Activated naive CD8-positive, alpha-beta T cell treated with anti-CD3 and anti-CD28 coated beads for 36 hours (primary cell): ENCODE measurements around the gene SERPINA4. TPM values are rescaled to one million over a fixed set of nuclear protein-coding genes. Genes with fewer than 3 reads are reported as not detected.
"Not testable (repeated sequence)": the region's sequence is repeated elsewhere in the genome, so short reads cannot be mapped to it uniquely, and the experiment has no call there.

ENCODE experiments used
- DNase-seq: peaks from one replicate; pipeline ENCODE4 v3.0.0; 2021
- H3K27ac Mint-ChIP-seq: one replicate; pipeline ENCODE4 v1.8.0; 2022; ENCODE audit warnings: mild to moderate bottlenecking, moderate library complexity, mixed read lengths
- H3K27me3 Mint-ChIP-seq: one replicate; pipeline ENCODE4 v1.8.0; 2022; ENCODE audit warnings: mild to moderate bottlenecking, mixed read lengths
- H3K36me3 Mint-ChIP-seq: one replicate; pipeline ENCODE4 v1.8.0; 2021; ENCODE audit warnings: mild to moderate bottlenecking, mixed read lengths
- H3K4me1 Mint-ChIP-seq: one replicate; pipeline ENCODE4 v1.8.0; 2021; ENCODE audit warnings: mixed read lengths
- H3K4me3 Mint-ChIP-seq: one replicate; pipeline ENCODE4 v1.8.0; 2022; ENCODE audit warnings: mild to moderate bottlenecking, moderate library complexity, mixed read lengths
- H3K9me3 Mint-ChIP-seq: one replicate; pipeline ENCODE4 v1.8.0; 2022; ENCODE audit warnings: mixed read lengths
- total RNA-seq, 2 experiments: library from RNA; stranded (reverse); gene quantifications; one replicate each; pipeline ENCODE4 v1.2.3, GENCODE V29; 2021

SERPINA4 gene
- total RNA-seq, 2 experiments from 2014 or later = not detected

DNA sequence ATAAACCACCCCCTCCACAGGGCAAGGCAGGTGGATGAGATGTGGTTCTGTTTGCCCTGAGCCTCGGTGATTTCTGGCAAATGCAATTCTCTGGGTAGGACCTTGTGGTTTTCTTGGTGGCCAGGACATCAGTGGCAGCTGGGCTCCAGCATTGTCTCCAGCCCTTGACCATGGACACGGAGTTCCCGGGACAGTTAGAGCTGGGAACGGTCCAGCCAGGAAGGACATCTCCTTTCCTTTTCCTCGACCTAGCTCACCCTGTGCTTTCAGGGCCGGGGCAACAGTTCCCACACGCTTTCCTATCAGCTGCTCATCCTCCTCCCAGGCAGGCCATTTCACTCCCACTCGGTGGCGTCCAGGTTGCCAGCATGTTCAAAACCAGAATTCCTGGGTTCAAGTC is 9.2 kb downstream of the SERPINA4 start:
- no peak for DNase-seq
- Mint-ChIP-seq H3K4me3 (no peak overlapping the region), H3K36me3 (no peaks in the 10 kb centered on the region), H3K27me3 (peaks cover 5% of the 10 kb centered on the region), H3K27ac (no peak overlapping the region), H3K9me3 (no peaks in the 10 kb centered on the region), H3K4me1 (no peaks in the 10 kb centered on the region)

DNA sequence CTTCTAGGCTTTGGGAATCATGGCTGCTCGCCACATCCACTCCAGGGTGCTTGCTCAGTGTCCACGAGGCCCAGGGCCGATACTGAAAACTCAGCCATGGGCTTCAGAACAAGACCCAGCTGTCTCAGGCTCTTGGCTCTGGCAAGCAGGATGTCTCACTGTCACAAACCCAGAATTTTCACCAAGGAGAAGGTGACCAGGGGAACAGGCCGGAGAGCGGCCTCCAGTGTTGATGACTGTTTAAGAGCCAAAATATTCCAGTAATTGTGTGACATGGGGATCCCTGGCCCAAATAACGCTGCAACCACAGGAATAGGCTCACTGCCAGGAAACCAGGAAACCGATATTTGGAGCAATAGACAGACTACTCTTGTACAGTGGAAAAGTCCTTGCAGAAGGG is 10.2 kb downstream of the SERPINA4 start:
- no peak overlapping the region for H3K4me3 Mint-ChIP-seq
- H3K27ac Mint-ChIP-seq = no peak overlapping the region
- no peaks in the 10 kb centered on the region for H3K36me3 Mint-ChIP-seq
- no peaks in the 10 kb centered on the region for H3K4me1 Mint-ChIP-seq
- DNase-seq = no peak
- no peaks in the 10 kb centered on the region for H3K27me3 Mint-ChIP-seq
- no peaks in the 10 kb centered on the region for H3K9me3 Mint-ChIP-seq

DNA sequence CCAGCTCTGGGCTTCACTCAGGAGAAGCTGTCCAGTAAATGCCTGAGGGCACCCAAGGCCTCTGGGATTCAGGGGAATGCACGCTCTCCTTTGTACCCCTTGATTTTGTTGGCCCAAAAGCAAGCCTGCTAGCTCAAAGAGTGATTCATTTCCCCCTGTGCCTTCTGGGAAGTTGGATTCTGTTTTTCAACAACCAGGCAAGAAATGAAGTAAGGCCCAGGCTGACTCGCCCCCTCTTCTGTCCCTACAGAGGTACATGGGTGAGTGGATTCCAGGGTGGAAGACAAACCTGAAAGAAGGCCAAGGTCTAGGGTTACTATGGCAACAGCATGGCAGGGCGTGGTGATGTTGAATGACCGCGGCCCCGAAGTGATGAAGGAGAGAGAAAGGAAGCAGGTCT is 10.7 kb downstream of the SERPINA4 start:
- Mint-ChIP-seq H3K27me3 (no peaks in the 10 kb centered on the region), H3K27ac (no peak overlapping the region), H3K9me3 (no peaks in the 10 kb centered on the region), H3K36me3 (no peaks in the 10 kb centered on the region), H3K4me3 (no peak overlapping the region), H3K4me1 (no peaks in the 10 kb centered on the region)
- no peak for DNase-seq

DNA sequence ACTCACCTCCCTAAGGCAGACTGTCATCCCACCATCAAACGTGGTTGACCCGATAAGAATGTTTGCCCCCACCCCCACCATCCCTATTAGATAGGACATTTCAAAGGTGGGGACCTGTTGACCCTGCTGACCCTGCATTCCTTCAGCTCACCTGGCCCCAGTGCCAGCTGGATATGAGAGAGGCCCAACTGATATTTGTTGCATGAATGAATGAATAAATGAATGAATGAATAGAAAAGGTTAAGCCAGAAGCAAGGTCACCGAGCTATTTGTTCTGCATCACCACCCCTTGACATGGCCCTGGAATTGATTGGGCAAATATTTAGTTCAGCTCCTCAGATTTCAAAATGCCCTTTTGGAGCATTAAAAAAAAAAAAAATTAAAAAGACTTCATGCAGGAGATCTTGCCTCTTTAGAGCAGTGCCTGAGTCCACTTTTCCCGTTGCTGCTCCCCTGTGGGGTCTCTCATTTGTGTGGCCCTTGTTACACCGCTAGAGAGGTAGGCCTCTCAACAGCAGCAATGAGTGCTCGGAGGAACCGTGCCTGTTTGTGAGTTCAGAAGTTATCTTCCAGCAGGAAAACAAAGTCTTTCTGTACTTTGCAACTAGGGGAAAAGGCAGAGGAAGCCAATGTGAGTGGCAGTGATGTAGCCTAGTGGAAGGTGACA is 11.5 kb downstream of the SERPINA4 start:
- no peak for DNase-seq
- H3K27ac Mint-ChIP-seq = no peak overlapping the region
- no peaks in the 10 kb centered on the region for H3K27me3 Mint-ChIP-seq
- H3K36me3 Mint-ChIP-seq = no peaks in the 10 kb centered on the region
- no peaks in the 10 kb centered on the region for H3K9me3 Mint-ChIP-seq
- no peak overlapping the region for H3K4me3 Mint-ChIP-seq
- H3K4me1 Mint-ChIP-seq = no peaks in the 10 kb centered on the region

DNA sequence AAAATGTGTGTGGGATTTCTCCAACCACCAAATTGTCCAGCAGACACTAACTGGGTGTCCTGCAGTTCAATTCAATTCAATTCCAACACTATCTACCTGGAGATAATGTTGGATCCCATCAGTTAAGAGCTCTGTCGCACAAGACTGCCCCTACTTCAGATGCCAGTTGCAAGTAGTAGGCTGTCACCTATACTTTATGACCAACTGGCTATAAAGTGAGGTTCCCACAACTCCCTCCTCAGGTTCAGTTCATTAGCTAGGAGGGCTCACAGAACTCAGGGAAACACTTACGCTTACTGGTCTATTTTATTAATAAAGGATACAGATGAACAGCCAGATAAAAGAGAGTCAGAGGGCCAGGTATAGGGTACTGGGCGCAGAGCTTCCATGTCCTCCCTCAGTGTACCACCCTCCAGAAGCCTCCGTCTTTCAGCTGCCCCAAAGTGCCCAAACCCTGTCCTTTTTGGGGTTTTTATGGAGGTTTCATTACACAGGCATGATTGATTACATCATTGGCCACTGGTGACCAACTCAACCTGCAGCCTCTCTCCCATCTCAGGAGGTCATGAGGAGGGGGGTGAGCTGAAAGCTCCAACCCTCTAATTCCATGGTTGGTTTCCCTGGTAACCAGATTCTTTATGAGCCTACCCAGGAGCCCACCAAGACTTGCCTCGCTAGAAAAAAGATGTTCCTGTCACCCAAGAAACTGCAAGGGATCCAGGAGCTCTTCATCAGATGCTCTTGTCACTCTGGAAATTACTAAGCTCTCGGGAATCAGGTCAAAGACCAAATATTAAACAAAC is 12.4 kb downstream of the SERPINA4 start:
- H3K36me3 Mint-ChIP-seq = no peaks in the 10 kb centered on the region
- no peak overlapping the region for H3K4me3 Mint-ChIP-seq
- no peak overlapping the region for H3K27ac Mint-ChIP-seq
- DNase-seq = no peak
- H3K4me1 Mint-ChIP-seq = no peaks in the 10 kb centered on the region
- no peaks in the 10 kb centered on the region for H3K9me3 Mint-ChIP-seq
- H3K27me3 Mint-ChIP-seq = no peaks in the 10 kb centered on the region

DNA sequence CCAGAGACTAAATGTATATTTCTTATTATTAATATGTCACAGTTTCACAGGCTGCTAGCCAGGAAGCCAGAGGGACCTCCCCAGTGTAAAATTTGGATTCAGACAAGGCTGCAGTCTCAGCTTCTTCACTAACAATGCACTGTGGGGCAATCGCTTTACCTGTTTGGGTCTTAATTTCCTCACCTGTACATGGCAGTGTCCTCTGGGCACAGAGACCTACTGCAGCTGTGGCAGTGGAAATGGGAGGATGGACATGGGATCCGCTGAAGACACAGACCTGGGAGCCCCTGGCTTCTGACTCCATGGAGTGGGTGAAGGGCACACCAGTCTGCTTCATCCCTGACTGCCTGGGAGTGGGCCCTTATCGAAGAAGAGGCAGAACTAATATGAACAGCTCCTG is 13.1 kb downstream of the SERPINA4 start:
- H3K27me3 Mint-ChIP-seq = no peaks in the 10 kb centered on the region

DNA sequence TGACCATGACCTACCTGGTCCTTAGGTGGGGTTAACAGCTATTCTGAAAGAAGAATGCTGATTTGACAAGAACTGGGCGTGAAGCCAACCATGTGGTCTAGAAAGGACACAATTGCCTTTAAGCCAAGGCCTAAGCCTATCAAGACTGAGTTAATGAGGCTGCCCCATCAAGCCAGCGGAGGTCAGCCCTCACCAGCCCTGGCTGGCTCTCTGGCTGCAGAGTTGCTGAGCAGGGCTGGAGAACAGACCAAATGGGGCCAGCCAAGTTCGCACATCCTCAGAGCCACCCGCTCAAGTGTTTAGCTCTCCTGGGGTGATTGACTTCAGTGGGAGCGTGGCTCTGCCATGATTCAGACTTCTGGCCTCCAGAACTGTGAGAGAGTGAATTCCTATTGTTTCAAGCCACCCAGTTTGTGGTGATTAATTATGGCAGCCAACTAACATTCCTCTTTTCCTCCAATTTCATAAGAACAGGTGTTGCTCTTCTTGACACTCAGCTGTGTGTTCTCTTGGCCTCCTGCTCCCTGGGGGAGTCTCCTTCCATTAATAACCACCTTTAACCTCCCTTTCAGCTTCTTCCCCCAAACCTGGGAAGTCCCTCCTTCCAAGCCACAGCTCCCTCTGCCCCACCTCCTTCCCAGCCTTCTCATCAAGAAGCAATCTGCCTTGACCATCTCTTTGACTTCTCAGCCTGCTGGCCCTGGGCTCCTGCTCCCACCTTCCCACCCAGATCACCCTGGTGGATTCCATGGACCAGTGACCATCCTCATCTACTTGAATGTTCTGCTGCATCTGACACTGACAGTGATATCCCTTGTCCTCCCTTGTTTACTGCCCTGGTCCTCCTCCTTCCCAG is 14.7 kb downstream of the SERPINA4 start:
- Mint-ChIP-seq H3K27me3 (peaks cover 8% of the 10 kb centered on the region), H3K9me3 (no peaks in the 10 kb centered on the region), H3K27ac (no peak overlapping the region), H3K4me3 (no peak overlapping the region), H3K4me1 (no peaks in the 10 kb centered on the region), H3K36me3 (no peaks in the 10 kb centered on the region)
- no peak for DNase-seq

More for the DNA sequence above, 13.1 kb downstream of the SERPINA4 start:
- DNase-seq = no peak
- no peak overlapping the region for H3K27ac Mint-ChIP-seq
- no peaks in the 10 kb centered on the region for H3K36me3 Mint-ChIP-seq
- no peak overlapping the region for H3K4me3 Mint-ChIP-seq
- no peaks in the 10 kb centered on the region for H3K9me3 Mint-ChIP-seq
- no peaks in the 10 kb centered on the region for H3K4me1 Mint-ChIP-seq

DNA sequence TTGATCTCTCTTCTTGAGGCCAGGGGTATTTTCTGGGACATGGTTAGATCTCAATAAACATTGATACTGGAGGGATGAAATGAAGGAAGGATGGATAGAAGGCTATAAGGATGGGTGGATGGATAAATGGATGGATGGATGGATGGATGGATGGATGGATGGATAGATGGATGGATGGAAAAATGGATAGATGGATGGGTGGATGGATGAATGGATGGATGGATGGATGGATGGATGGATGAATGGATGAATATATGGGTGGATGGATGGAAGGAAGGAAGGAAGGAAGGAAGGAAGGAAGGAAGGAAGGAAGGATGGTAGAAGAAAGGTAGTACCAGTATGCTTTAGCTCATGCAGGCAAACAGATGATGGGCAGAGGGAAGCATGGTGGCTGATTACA is 16.2 kb downstream of the SERPINA4 start:
- H3K27me3 Mint-ChIP-seq, H3K27ac Mint-ChIP-seq, DNase-seq, H3K9me3 Mint-ChIP-seq, H3K4me1 Mint-ChIP-seq, H3K36me3 Mint-ChIP-seq, H3K4me3 Mint-ChIP-seq: not testable (repeated sequence)

DNA sequence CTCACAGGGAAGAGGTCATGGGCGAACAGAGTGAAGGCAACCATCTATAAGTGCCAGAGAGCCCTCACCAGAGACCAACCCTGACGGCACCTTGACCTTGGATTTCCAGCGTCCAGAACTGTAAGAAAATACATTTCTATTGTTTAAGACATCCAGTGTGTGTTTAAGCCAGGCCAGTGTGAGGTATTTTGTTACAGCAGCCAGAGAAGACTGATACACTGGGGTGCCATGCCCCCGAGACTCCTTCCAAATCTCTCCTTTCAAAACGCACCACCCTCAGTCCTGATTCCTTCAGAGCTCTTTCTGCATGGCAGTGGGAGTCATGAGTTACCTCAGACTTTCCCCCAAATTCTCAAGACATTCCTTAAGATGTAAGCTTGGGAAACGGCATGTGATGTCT is 17.5 kb downstream of the SERPINA4 start:
- H3K4me1 Mint-ChIP-seq = no peaks in the 10 kb centered on the region
- peaks cover 8% of the 10 kb centered on the region for H3K27me3 Mint-ChIP-seq
- no peaks in the 10 kb centered on the region for H3K36me3 Mint-ChIP-seq
- DNase-seq = no peak
- no peaks in the 10 kb centered on the region for H3K9me3 Mint-ChIP-seq
- H3K4me3 Mint-ChIP-seq = no peak overlapping the region
- H3K27ac Mint-ChIP-seq = no peak overlapping the region

DNA sequence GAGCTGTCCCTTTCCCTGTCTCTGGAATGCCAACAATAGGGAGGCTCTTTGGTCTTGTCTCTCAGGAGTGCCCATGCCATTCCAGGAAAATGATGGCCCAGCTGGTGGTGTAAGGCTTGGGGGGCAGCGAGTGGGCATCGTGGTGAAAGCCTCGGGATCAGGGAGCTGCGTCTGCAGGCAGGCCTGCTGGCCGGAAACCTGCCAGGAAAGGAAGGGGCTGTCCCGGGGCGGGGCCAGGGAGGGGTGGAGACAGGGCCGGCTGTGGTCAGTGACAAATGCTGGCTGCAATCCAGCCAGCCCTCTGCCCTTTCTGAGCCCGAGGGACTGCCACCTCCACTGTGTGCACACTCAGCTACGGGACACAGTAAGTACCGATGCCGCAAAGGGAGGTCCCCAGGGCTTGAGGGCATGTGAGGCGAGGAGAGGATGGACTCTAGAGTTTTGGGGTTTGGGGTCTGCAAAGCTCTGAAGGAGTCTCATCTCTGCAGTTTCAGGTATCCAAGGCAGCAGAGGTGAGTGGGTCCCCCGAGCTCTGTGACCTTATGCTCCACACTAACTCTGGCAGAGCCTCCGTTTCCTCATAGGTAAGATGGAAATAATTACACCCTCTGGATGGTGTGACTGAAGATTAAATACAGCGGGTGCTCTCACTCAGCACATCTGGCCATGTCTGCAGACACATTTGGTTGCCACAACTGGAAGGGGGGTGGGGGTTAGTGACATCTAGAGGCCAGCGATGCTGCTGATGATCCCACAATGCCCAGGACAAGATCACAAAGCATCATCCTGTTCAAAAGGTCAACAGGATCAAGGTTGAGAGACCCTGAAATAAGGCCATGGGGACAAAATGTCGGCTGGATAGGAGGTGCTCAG is 20.1 kb downstream of the SERPINA4 start, which contains the start of gene SERPINA5:
Gene SERPINA5 (plus strand): TSS at position 300 of the 873 bp plus-strand sequence. CDS start 5,937 bp downstream, outside the sequence.
- no peaks in the 10 kb centered on the region for H3K4me1 Mint-ChIP-seq
- no peak for DNase-seq
- H3K36me3 Mint-ChIP-seq = no peaks in the 10 kb centered on the region
- H3K4me3 Mint-ChIP-seq = no peak within 1 kb of the TSS
- no peak within 1 kb of the TSS for H3K27ac Mint-ChIP-seq
- no peaks in the 10 kb centered on the region for H3K9me3 Mint-ChIP-seq
- H3K27me3 Mint-ChIP-seq = peaks cover 8% of the 10 kb centered on the region

DNA sequence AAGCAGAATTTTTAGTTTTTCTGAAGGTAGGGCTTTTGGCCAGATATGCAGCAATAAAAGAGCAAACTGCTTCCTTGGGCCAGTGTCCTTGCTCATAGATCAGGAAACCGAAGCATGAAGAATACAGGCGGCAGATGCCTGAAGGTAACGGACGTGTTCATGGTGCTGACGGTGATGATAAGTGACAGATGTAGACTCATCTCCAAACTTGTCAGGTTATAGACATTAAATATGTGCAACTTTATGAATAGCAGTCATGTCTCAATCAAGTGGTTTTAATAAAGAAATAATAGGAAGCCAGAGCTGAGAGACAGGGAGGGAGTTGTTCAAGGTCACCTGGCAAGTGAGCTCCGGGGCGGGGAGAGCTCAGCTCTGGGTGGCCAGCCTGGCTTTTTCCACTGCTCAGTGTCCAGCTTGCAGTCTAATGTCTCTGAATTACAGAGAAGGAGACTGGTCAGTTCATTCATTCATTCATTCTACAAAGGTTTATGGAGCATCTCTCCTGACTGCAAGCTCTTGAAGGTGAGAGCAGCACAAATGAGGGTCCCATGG is 21.0 kb downstream of the SERPINA4 start:
- Mint-ChIP-seq H3K9me3 (no peaks in the 10 kb centered on the region), H3K27me3 (peaks cover 8% of the 10 kb centered on the region), H3K4me3 (no peak overlapping the region), H3K27ac (no peak overlapping the region), H3K4me1 (no peaks in the 10 kb centered on the region), H3K36me3 (no peaks in the 10 kb centered on the region)
- DNase-seq = no peak

DNA sequence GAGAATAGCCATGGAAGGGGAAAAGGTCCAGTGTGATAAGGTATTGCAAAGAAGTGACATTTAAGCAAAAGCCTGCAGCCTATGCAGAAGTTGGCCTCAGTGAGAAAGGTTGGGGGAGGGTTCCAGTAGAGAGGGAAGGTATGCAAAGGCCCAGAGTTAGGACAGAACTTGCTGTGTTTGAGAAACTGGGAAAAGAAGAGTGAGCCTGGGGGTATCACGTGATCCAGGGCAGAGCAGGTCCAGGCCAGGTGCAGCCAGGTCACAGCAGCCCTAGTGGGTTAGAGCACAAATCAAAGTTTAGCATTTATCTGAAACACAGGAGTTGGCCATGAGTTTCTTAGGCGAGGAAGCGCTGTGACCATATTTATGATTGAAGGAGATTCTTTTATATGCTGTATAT is 21.6 kb downstream of the SERPINA4 start:
- no peaks in the 10 kb centered on the region for H3K9me3 Mint-ChIP-seq
- H3K27ac Mint-ChIP-seq = no peak overlapping the region

DNA sequence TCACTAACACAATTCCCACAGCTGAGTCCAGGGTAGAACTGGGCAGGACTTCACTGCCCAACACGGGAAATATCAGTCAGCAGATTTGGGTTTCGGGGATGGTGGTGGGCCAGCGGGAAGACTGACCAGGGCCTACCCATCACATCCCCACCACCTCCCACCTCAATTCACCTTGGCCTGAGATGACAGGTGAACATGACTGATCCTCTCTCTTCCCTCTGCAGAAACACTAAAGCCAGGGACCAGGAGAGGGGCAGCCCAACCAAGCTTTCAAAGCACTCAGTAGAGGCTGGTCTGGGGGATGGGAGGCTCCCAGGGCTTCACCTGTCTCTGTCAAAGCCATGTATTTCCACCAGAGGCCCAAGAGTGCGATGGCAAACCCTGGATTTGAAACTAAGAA is 22.3 kb downstream of the SERPINA4 start:
- no peaks in the 10 kb centered on the region for H3K9me3 Mint-ChIP-seq
- H3K36me3 Mint-ChIP-seq = no peaks in the 10 kb centered on the region
- no peak for DNase-seq
- no peaks in the 10 kb centered on the region for H3K4me1 Mint-ChIP-seq
- no peak overlapping the region for H3K27ac Mint-ChIP-seq
- peaks cover 8% of the 10 kb centered on the region for H3K27me3 Mint-ChIP-seq
- H3K4me3 Mint-ChIP-seq = no peak overlapping the region

More for the DNA sequence above, 21.6 kb downstream of the SERPINA4 start:
- Mint-ChIP-seq H3K4me1 (no peaks in the 10 kb centered on the region), H3K36me3 (no peaks in the 10 kb centered on the region), H3K4me3 (no peak overlapping the region), H3K27me3 (peaks cover 8% of the 10 kb centered on the region)
- DNase-seq = no peak

DNA sequence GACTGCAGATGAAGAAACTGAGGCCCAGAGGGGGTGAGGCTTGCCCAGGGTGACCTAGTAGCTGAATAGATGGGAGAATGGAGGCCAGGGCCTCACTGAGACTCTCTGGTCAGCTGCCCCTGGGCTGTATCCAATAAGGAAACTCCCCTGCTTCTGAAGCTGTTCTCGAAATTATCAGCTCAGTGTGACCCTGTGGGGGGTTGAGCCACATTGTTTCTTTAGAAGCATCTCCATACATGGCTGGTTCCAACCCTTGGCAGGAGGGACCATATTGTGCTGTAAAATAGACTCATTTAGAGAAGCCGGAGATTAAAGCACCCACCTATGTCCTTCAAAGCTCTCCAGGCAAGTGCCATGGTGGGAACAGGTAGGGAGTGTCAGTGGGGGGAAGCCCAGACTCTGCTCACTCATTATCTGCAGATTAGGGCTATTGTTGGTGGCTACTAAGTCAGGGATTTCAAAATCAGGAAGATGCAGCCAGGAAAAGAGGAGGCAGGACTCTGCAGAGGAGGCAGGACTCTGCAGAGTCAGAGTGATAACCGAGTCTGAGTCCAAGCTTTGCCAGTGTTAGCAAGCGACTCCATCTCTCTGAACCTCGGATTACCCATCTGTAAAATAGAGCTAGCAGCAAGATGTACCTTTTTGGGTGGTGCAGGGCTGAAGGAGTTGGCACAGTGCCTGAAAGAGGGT is 23.5 kb downstream of the SERPINA4 start:
- Mint-ChIP-seq H3K27me3 (peaks cover 8% of the 10 kb centered on the region), H3K36me3 (no peaks in the 10 kb centered on the region), H3K4me3 (no peak overlapping the region), H3K4me1 (no peaks in the 10 kb centered on the region), H3K9me3 (no peaks in the 10 kb centered on the region), H3K27ac (no peak overlapping the region)
- DNase-seq = no peak
